Adipocyte (in vitro differentiated cells): Measurements from ENCODE around the gene RHOA.
"Not testable (repeated sequence)": the region's sequence is repeated elsewhere in the genome, so short reads cannot be mapped to it uniquely, and the experiment has no call there.

ENCODE experiments used
- DNase-seq: peaks from one replicate; pipeline ENCODE4 v3.0.0-alpha.2; 2015; ENCODE audit warnings: low read depth
- H3K27me3 ChIP-seq: replicated peaks from 2 replicates; pipeline ENCODE4 v1.7.0; 2013; ENCODE audit warnings: mild to moderate bottlenecking, low read length, moderate library complexity; ENCODE audit not compliant: control insufficient read depth, insufficient read depth
- H3K36me3 ChIP-seq: 2 replicates; pipeline ENCODE4 v1.7.0; 2013; ENCODE audit warnings: low read length, mild to moderate bottlenecking, moderate library complexity; ENCODE audit not compliant: control insufficient read depth, insufficient read depth, severe bottlenecking
- H3K4me1 ChIP-seq: 2 replicates; pipeline ENCODE4 v1.7.0; 2013; ENCODE audit warnings: mild to moderate bottlenecking, low read length, moderate library complexity; ENCODE audit not compliant: control insufficient read depth, insufficient read depth
- H3K4me3 ChIP-seq: 2 replicates; pipeline ENCODE4 v1.7.0; 2013; ENCODE audit warnings: mild to moderate bottlenecking, low read length, moderate library complexity
- H3K9ac ChIP-seq: 2 replicates; pipeline ENCODE4 v1.7.0; 2013; ENCODE audit warnings: mild to moderate bottlenecking, low read length, moderate library complexity
- H3K9me3 ChIP-seq: 2 replicates; pipeline ENCODE4 v1.7.0; 2013; ENCODE audit warnings: mild to moderate bottlenecking, low read length, moderate library complexity; ENCODE audit not compliant: control insufficient read depth

RHOA gene

DNA sequence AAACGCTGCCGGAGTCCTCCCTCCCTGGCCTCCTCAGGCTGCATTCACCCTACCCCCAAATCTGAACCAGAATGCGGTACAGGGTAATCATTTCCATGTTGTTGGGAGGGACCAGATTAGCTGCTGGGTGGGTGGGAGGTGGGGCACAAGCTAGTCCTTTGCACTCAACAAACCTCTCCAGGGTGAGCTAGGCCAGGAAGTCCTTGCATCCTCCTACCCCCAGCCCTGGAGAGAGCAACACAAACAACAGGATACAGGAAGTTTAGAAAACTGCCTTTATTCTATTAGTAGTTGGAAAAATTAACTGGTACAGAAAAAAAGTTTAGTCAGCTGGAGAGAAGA lies 52.9 kb downstream of the RHOA start:
- peaks cover 51% of the 10 kb centered on the region for H3K36me3 ChIP-seq
- peaks cover 43% of the 10 kb centered on the region for H3K4me1 ChIP-seq
- DNase-seq: no peak
- no peaks in the 10 kb centered on the region for H3K27me3 ChIP-seq
- H3K9ac ChIP-seq: peak overlapping the region; percentile 95
- peak overlapping the region; percentile 94 for H3K4me3 ChIP-seq
- H3K9me3 ChIP-seq: no peaks in the 10 kb centered on the region

DNA sequence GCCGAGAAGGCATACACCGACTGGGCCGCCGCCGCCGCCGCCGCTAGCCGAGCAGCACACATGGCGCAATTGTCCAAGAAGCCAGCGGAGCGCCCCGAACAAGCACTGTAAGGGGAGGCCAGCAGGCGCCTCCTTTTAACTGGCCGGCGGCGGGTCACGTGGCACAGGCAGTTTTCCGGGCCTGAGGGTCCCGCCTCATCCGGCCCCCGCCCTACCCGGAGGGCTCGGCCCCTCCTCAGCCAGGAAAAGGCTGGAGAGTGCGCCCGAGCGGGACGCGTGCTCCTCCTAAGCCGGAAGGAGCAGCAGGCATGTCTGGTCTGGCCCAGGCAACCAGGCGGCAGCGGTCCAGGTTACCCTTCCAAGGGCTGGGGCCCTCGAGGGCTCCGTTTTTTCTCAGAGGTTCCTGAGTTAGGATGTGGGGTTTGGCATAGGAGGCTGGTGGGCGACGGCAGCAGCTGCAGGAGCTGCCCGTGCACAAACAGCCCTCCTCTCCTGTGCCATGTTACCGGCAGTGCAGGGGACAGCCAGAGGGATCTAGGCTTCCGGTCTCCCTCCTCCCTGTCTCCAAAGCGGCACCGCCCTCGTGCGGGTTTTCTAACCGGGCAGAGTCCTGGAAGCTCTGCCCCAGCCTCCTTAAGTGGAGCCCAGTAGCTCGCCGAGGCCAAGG lies 53.4 kb downstream of the RHOA start, which contains the start of gene GPX1:
GPX1 (minus strand) TSS at position 137 of the 667 bp plus-strand sequence; CDS start at position 62, 75 bp downstream.
- H3K36me3 ChIP-seq: peaks cover 49% of the 10 kb centered on the region
- no peaks in the 10 kb centered on the region for H3K27me3 ChIP-seq
- DNase-seq: peak; percentile 96
- peak within 1 kb of the TSS; percentile 94 for H3K4me3 ChIP-seq
- peak within 1 kb of the TSS; percentile 95 for H3K9ac ChIP-seq
- no peaks in the 10 kb centered on the region for H3K9me3 ChIP-seq
- H3K4me1 ChIP-seq: peaks cover 43% of the 10 kb centered on the region

DNA sequence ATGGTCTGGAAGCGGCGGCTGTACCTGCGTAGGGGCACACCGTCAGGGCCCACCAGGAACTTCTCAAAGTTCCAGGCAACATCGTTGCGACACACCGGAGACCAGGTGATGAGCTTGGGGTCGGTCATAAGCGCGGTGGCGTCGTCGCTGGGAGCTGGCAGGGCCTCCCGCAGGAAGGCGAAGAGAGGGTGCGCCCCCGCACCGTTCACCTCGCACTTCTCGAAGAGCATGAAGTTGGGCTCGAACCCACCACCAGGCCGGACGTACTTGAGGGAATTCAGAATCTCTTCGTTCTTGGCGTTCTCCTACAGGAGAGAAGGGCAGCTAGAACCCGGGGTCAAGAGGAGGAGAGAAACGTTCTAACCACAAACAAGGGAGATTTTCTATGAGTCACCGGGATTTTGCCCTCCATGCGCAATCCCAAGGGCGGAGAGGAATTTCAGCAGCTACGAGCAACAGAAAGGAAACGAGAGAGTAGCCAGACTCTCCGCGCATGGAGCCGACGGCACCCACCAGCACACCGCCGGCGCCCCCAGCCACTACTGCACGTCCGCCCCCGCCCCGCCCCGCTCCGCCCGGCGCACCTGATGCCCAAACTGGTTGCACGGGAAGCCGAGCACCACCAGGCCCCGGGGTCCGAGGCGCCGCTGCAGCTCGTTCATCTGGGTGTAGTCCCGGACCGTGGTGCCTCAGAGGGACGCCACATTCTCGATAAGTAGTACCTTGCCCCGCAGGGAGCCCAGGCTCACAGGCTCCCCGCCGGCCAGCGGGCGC lies 54.1 kb downstream of the RHOA start:
- peak; percentile 93 for DNase-seq
- peak overlapping the region; percentile 95 for H3K9ac ChIP-seq
- not testable (repeated sequence) for H3K27me3 ChIP-seq, H3K9me3 ChIP-seq
- peak overlapping the region; percentile 94 for H3K4me3 ChIP-seq
- H3K4me1 ChIP-seq: peaks cover 44% of the 10 kb centered on the region
- H3K36me3 ChIP-seq: peaks cover 47% of the 10 kb centered on the region

DNA sequence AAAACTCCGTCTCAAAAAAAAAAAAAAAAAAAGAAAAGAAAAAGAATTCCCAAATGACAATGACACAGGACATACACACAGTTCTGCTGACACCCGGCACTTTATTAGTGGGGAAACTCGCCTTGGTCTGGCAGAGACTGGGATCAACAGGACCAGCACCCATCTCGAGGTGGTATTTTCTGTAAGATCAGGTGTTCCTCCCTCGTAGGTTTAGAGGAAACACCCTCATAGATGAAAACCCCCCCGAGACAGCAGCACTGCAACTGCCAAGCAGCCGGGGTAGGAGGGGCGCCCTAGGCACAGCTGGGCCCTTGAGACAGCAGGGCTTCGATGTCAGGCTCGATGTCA lies 54.7 kb downstream of the RHOA start:
- peaks cover 44% of the 10 kb centered on the region for H3K4me1 ChIP-seq
- H3K27me3 ChIP-seq, DNase-seq, H3K9me3 ChIP-seq: not testable (repeated sequence)
- peak overlapping the region; percentile 94 for H3K4me3 ChIP-seq
- H3K9ac ChIP-seq: peak overlapping the region; percentile 95
- H3K36me3 ChIP-seq: peaks cover 41% of the 10 kb centered on the region

- no peaks in the 10 kb centered on the region for H3K9me3 ChIP-seq
- peaks cover 43% of the 10 kb centered on the region for H3K4me1 ChIP-seq
- H3K4me3 ChIP-seq: no peak overlapping the region
- no peak overlapping the region for H3K9ac ChIP-seq
- DNase-seq: no peak
- peaks cover 13% of the 10 kb centered on the region for H3K36me3 ChIP-seq
- no peaks in the 10 kb centered on the region for H3K27me3 ChIP-seq
These were observed 58.8 kb downstream of the RHOA start for GRCh38 chr3:49352890-49353421.

GRCh38 chr3:49352281-49352680 lies 59.5 kb downstream of the RHOA start:
- H3K4me3 ChIP-seq: no peak overlapping the region

GRCh38 chr3:49351521-49352011 lies 60.2 kb downstream of the RHOA start:
- Histone ChIP-seq H3K9ac (peak overlapping the region; percentile 78), H3K27me3 (no peaks in the 10 kb centered on the region), H3K9me3 (no peaks in the 10 kb centered on the region), H3K36me3 (peaks cover 12% of the 10 kb centered on the region), H3K4me1 (peaks cover 45% of the 10 kb centered on the region), H3K4me3 (peak overlapping the region; percentile 46)
- peak; percentile 85 for DNase-seq

More at GRCh38 chr3:49352281-49352680, 59.5 kb downstream of the RHOA start:
- Histone ChIP-seq H3K9me3 (no peaks in the 10 kb centered on the region), H3K9ac (peak overlapping the region; percentile 78), H3K4me1 (peaks cover 41% of the 10 kb centered on the region), H3K27me3 (no peaks in the 10 kb centered on the region), H3K36me3 (peaks cover 13% of the 10 kb centered on the region)
- DNase-seq: no peak

DNA sequence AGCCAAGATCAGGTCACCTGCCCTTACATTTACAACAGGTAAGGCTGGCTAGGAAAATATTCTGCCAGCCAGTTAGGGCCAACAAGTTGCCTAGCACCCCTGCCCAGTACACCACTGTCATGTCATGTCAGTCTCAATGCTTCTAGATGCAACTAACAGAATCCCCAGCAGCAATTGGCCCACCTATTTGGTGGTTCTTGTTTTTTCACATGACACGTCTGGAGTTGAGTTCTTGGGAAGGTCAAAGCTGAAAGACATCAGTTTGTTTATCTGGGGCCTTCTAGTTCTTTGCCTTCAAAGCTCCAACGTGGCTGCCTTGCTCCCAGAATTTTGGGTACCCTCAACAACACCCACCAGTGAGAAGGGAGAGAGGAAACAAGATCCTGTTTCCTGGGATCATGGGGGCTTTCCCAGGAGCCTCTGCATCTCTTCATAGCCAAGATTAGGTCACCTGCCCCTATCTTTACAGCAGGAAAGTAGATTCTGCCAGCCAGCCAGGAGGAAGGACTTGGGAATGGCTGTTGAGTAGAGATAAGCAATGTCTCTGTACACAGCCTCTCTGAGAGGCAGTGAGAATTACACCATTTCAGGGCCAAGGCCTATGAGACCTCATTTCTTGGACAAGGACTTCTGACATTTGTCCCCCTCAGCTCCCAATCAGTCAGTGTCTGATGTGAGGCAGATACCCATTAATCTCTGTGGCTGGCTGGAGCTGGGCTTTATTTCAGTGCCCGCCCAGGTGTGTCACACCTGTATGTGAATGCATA lies 62.2 kb downstream of the RHOA start:
- H3K4me3 ChIP-seq: no peak overlapping the region
- no peak for DNase-seq
- H3K36me3 ChIP-seq: no peaks in the 10 kb centered on the region
- no peaks in the 10 kb centered on the region for H3K27me3 ChIP-seq
- no peak overlapping the region for H3K9ac ChIP-seq
- peaks cover 39% of the 10 kb centered on the region for H3K4me1 ChIP-seq
- no peaks in the 10 kb centered on the region for H3K9me3 ChIP-seq

DNA sequence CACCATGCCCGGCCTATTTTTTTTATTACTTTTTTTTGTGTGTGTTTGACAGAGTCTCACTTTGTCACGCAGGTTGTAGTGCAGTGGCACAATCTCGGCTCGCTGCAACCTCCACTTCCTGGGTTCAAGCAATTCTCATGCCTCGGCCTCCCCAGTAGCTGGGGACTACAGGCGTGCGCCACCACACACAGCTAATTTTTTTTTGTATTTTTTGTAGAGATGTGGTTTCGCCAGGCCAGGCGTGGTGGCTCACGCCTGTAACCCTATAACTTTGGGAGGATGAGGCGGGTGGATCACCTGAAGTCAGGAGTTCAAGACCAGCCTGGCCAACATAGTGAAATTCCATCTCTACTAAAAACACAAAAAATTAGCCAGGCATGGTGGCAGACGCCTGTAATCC lies 63.4 kb downstream of the RHOA start:
- H3K9ac ChIP-seq, H3K27me3 ChIP-seq, DNase-seq, H3K36me3 ChIP-seq, H3K4me3 ChIP-seq, H3K9me3 ChIP-seq: not testable (repeated sequence)
- H3K4me1 ChIP-seq: peaks cover 39% of the 10 kb centered on the region

- no peak for DNase-seq
- Histone ChIP-seq H3K27me3 (no peaks in the 10 kb centered on the region), H3K4me3 (no peak overlapping the region), H3K36me3 (no peaks in the 10 kb centered on the region), H3K9me3 (no peaks in the 10 kb centered on the region), H3K4me1 (peaks cover 26% of the 10 kb centered on the region), H3K9ac (no peak overlapping the region)
These were observed 65.0 kb downstream of the RHOA start for GRCh38 chr3:49346797-49347251.

GRCh38 chr3:49343163-49343562 lies 68.6 kb downstream of the RHOA start:
- Histone ChIP-seq H3K4me3 (no peak overlapping the region), H3K36me3 (no peaks in the 10 kb centered on the region), H3K27me3 (no peaks in the 10 kb centered on the region), H3K4me1 (peaks cover 30% of the 10 kb centered on the region), H3K9ac (no peak overlapping the region), H3K9me3 (no peaks in the 10 kb centered on the region)
- DNase-seq: no peak
